Psoas muscle (tissue), 8 donors: ENCODE results near the gene AFAP1. TPM values are rescaled to one million over a fixed set of nuclear protein-coding genes. Genes with fewer than 3 reads are reported as not detected.

ENCODE experiments used
- ATAC-seq, 4 donors: fragments of 200-7000 bp; cut with Tn5 transposase; one replicate each; pipeline ENCODE4 v1.9.1; 2020; ENCODE audit warnings: moderate library complexity in 3 of 4, mild to moderate bottlenecking in 2 of 4
- DNase-seq, 2 donors: peaks; one replicate each; pipeline ENCODE4 v3.0.0-alpha.2; 2020
- H3K27ac ChIP-seq: fragments of 200-600 bp; one replicate; pipeline ENCODE4 v1.8.0; 2022
- H3K27me3 ChIP-seq, 3 donors: fragments of 200-600 bp in 1 of 3; one replicate each; pipeline versions ENCODE4 v1.6.1 to v1.8.0; 2013 to 2022; ENCODE audit warnings: low read length in 2 of 3, mild to moderate bottlenecking in 2 of 3, moderate library complexity in 1 of 3; ENCODE audit not compliant: insufficient read depth in 3 of 3
- H3K36me3 ChIP-seq, 2 donors: fragments of 200-600 bp in 1 of 2; one replicate each; pipeline versions ENCODE4 v1.6.1 to v1.8.0; 2013 to 2022; ENCODE audit warnings: low read depth in 1 of 2, mild to moderate bottlenecking in 1 of 2, moderate library complexity in 1 of 2; ENCODE audit not compliant: insufficient read depth in 1 of 2
- H3K4me1 ChIP-seq: fragments of 200-600 bp; one replicate; pipeline ENCODE4 v1.8.0; 2022
- H3K4me3 ChIP-seq: fragments of 200-600 bp; one replicate; pipeline ENCODE4 v1.8.0; 2022; ENCODE audit warnings: mild to moderate bottlenecking
- H3K9me3 ChIP-seq: fragments of 200-600 bp; one replicate; pipeline ENCODE4 v1.8.0; 2022
- WGBS, 3 donors: extraction: QIAGEN DNeasy Blood & Tissue Kit; methylation state at CpG; one replicate each; pipeline versions ENCODE4 v1.1.6 to v1.1.7; 2013; 5-methylcytosine and 5-hydroxymethylcytosine counted together
- intact Hi-C, 2 donors: fragments of 100-400 bp; cut with DNase I; formaldehyde crosslinking; loops; one replicate each; pipeline versions ENCODE4 v1.11.0 to v1.14.2; 2022
- polyA plus RNA-seq, 3 donors: library from polyadenylated mRNA; stranded (reverse); fragments of 200-250 nt; gene quantifications; one replicate each; pipeline ENCODE4 v1.2.3, GENCODE V29; 2013
- total RNA-seq, 4 donors: library from RNA; stranded (reverse); fragmentation: NEBNext Ultra II Directional in 2 of 4; extraction: Animal tissue kit (Norgen Biotek cat#: 25700) in 2 of 4; gene quantifications; one replicate each; pipeline versions ENCODE4 v1.2.1 to v1.2.4, GENCODE V29; 2021 to 2023
- TF ChIP-seq, protein P1 (sequence below): fragments of 200-600 bp; IDR thresholded peaks from one replicate; pipeline ENCODE4 v1.8.0; 2022; ENCODE audit warnings: antibody characterized with exemption
- donor health status: healthy with polysubstance abuse.
- donor health status: DM: no; HTN: no; CAD: no; lungs with moderate emphysema.
- donor health status: Bipolar disorder and iron deficiency.
- donor health status: healthy.
- donor health status: DM: yes; HTN: yes; CAD: no.
- donor health status: DM: no; HTN: no; CAD: no.
- donor health status: DM: no; HTN: no; CAD: no.
- donor health status: DM: yes; HTN: yes; CAD: no.

Gene AFAP1
- total and polyA plus RNA-seq, 7 donors, result 1.3 to 11.4 (median 2.6) TPM

DNA sequence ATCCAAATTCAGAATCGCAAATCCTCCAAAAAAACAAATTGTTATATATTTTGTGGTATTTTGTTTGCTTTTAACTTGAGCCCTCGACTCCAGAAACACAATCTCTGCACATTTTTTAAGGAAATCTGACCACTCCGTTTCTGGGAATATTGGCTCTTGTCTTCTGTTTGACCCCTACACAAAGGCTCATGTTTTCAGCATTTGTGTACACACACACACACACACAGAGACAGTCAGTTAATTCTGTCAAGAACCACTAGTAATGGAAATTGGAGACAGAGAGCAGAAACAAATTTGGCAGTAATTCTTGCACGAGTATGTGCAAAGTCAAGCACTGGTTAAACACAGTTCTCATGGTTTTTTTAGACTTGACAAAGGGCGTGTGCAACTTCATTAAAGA, 115.4 kb downstream of the AFAP1 start:
- DNase-seq (no peak), ATAC-seq (no peak)
- Histone ChIP-seq H3K4me3 (no peak overlapping the region), H3K36me3 (no peaks in the 10 kb centered on the region), H3K9me3 (no peaks in the 10 kb centered on the region), H3K4me1 (peaks cover 34% of the 10 kb centered on the region), H3K27me3 (no peaks in the 10 kb centered on the region), H3K27ac (no peak overlapping the region)
- 45 to 63% (median 49%) methylated on average over 5 of the region's 5 CpGs for WGBS, 3 donors
- TF ChIP-seq, protein P1, sequence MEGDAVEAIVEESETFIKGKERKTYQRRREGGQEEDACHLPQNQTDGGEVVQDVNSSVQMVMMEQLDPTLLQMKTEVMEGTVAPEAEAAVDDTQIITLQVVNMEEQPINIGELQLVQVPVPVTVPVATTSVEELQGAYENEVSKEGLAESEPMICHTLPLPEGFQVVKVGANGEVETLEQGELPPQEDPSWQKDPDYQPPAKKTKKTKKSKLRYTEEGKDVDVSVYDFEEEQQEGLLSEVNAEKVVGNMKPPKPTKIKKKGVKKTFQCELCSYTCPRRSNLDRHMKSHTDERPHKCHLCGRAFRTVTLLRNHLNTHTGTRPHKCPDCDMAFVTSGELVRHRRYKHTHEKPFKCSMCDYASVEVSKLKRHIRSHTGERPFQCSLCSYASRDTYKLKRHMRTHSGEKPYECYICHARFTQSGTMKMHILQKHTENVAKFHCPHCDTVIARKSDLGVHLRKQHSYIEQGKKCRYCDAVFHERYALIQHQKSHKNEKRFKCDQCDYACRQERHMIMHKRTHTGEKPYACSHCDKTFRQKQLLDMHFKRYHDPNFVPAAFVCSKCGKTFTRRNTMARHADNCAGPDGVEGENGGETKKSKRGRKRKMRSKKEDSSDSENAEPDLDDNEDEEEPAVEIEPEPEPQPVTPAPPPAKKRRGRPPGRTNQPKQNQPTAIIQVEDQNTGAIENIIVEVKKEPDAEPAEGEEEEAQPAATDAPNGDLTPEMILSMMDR, result no peak
- intact Hi-C loops, result no loop called here

DNA sequence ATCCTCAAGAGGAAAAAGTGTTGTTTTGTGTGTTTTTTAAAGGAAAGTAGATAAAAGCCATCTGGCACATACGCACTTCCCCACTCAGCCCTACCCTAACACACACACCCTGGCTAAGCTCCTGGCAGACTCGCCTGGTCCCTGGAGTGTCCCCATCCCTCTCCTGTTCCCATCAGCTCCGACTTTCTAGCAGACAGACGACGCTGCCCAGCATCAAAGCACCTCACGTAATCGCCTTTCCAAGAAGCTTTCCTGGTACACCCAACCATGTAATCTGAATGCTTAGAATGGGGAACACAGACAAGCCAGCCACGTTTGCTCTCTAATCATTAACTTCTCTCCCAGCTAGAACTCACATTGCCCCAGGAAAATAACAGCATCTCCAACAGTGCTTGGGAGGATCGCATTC, 116.2 kb downstream of the AFAP1 start:
- H3K9me3 ChIP-seq, result no peaks in the 10 kb centered on the region
- peak in 3 of 4 donors; percentile 17 to 61 (median 58) for ATAC-seq
- 35 to 65% (median 54%) methylated on average over 9 of the region's 9 CpGs for WGBS, 3 donors
- no peak overlapping the region for H3K4me3 ChIP-seq
- intact Hi-C loops, result no loop called here
- peak; percentile 67 to 80 for DNase-seq
- H3K27ac ChIP-seq, result peak overlapping the region; percentile 69
- H3K27me3 ChIP-seq, result no peaks in the 10 kb centered on the region
- no peaks in the 10 kb centered on the region for H3K36me3 ChIP-seq
- TF ChIP-seq, protein P1, result no peak
- peaks cover 26% of the 10 kb centered on the region for H3K4me1 ChIP-seq

DNA sequence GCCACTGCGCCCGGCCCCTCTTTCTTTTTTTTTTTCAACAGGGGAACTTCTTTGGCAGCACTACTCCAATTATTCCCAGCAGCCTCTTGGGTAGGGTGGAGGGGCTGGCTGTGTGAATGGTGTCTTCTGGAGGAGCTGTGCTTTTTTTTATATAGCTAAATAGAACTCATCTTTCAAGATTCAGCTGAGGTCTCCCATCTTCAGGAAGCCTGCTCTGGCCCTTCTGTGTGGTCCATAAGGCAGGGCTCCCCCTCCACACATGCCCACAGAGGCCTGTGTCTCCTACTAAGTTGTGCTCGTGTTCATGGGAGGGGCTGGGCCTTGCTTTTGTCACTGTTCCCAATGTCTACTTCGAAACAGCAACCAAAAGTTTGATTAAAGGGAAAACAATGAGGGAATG, 116.8 kb downstream of the AFAP1 start:
- intact Hi-C loops, result no loop called here
- ATAC-seq (peak; percentile 22 to 62 (median 32)), DNase-seq (no peak)
- TF ChIP-seq, protein P1, result no peak
- Histone ChIP-seq H3K27me3 (no peaks in the 10 kb centered on the region), H3K27ac (peak overlapping the region; percentile 69), H3K4me3 (peak overlapping the region; percentile 27), H3K4me1 (peaks cover 25% of the 10 kb centered on the region), H3K9me3 (no peaks in the 10 kb centered on the region), H3K36me3 (no peaks in the 10 kb centered on the region)
- 44 to 54% (median 45%) methylated on average over 4 of the region's 4 CpGs for WGBS, 3 donors

DNA sequence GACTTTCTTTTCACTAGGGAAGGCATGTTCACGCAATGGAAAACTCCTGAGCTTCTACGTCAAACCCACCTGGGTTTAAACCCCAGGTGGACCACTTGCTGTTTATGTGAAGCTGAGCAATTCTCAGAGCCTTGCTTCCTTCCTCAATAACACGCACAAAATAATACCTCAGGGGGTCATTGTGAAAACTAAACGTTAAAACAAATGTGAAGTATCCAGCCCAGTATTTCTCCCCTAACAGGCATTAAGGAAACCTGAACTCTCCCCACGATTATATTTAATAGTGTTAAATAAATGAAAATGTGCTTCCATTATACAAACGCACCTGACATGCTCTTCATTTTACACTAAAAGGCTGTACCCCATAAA, 117.5 kb downstream of the AFAP1 start:
- Histone ChIP-seq H3K27me3 (no peaks in the 10 kb centered on the region), H3K4me3 (peak overlapping the region; percentile 27), H3K4me1 (peaks cover 25% of the 10 kb centered on the region), H3K27ac (peak overlapping the region; percentile 50), H3K36me3 (no peaks in the 10 kb centered on the region), H3K9me3 (no peaks in the 10 kb centered on the region)
- DNase-seq (no peak), ATAC-seq (no peak)
- intact Hi-C loops, result no loop called here
- TF ChIP-seq, protein P1, result no peak
- WGBS, 3 donors, result 31 to 46% (median 37%) methylated on average over 6 of the region's 6 CpGs
